ENCODE results near the gene ACO2.

DNA sequence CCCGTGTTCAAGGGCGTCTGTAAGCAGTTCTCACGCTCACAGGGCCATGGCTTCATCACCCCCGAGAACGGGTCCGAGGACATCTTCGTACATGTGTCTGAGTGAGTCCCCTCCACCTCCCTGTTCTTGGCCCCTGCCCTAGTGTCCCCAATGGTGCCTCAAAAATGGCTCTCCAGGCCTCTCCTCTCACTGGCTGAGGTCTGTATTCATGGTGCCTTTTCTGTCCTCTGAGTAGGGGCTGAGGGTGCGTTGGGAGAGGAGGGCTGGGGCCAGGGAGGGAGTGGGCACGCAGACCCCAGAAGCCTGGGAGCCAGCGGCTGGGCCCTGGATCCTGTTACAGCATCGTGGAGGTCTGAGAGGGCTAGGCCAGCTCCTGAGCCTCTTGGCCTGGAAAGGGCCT, 104.8 kb downstream of the ACO2 start:
- TF ChIP-seq, protein P1, sequence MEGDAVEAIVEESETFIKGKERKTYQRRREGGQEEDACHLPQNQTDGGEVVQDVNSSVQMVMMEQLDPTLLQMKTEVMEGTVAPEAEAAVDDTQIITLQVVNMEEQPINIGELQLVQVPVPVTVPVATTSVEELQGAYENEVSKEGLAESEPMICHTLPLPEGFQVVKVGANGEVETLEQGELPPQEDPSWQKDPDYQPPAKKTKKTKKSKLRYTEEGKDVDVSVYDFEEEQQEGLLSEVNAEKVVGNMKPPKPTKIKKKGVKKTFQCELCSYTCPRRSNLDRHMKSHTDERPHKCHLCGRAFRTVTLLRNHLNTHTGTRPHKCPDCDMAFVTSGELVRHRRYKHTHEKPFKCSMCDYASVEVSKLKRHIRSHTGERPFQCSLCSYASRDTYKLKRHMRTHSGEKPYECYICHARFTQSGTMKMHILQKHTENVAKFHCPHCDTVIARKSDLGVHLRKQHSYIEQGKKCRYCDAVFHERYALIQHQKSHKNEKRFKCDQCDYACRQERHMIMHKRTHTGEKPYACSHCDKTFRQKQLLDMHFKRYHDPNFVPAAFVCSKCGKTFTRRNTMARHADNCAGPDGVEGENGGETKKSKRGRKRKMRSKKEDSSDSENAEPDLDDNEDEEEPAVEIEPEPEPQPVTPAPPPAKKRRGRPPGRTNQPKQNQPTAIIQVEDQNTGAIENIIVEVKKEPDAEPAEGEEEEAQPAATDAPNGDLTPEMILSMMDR (IDR thresholded peaks at IDR 0.05) = no peak
- no peak for TF ChIP-seq POLR2A (IDR thresholded peaks at IDR 0.05)

All from esophagus squamous epithelium (tissue), 4 donors.